ENCODE measurements around the gene ZNF565. TPM values are rescaled to one million over a fixed set of nuclear protein-coding genes. Genes with fewer than 3 reads are reported as not detected.
A peak's percentile ranks its signal among the peaks of the same experiment; 100 is the strongest.
"Not testable (repeated sequence)": the region's sequence is repeated elsewhere in the genome, so short reads cannot be mapped to it uniquely, and the experiment has no call there.

Gene ZNF565
- total RNA-seq, 2 experiments from 2014 or later: 1.7 to 2.1 TPM

DNA sequence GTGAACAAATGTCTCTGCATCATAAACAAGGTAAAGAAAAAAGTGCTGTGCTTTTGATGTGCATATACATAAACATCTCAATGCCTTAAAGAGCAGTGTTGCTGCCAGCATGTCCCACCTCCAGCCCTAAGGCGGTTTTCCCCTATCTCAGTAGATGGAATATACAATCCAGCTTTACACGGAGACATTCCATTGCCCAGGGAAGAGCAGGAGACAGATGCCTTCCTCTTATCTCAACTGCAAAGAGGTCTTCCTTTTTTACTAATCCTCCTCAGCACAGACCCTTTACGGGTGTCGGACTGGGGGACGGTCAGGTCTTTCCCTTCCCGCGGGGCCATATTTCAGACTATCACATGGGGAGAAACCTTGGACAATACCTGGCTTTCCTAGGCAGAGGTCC is 19.2 kb upstream of the ZNF565 start:
- DNase-seq, H3K27me3 Mint-ChIP-seq, H3K4me1 Mint-ChIP-seq, H3K4me3 Mint-ChIP-seq, H3K27ac Mint-ChIP-seq: not testable (repeated sequence)
- H3K9me3 Mint-ChIP-seq: peaks cover 60% of the 10 kb centered on the region
- peaks cover 96% of the 10 kb centered on the region for H3K36me3 Mint-ChIP-seq

DNA sequence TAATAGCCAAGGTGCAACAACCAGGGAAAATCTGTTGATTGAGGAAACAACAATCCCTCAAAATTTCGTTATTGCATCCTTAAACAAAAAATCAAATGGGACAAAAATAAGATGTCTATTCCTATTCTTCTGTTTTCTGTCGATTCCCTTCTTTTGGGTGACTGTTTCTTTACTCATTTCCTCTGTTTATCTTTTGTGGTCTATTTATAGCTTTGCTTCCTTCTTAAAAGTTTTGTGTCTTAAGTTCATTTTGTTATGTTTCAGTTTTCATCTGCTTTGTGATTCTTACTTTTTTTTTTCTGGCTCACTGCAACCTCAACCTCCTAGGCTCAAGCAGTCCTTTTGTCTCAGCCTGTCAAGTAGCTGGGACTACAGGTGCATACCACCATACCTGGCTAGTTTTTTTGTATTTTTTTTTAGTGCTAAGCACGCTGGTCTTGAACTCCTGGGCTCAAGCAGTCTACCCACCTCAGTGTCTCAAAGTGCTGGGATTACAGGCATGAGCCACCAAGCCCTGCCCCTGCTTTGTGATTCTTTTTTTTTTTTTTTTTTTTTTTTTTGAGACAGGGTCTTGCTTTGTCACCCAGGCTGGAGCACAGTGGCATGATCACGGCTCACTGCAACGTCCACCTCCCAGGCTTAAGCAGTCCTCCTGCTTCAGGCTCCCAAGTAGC is 10.9 kb upstream of the ZNF565 start:
- Mint-ChIP-seq H3K9me3 (peaks cover 28% of the 10 kb centered on the region), H3K36me3 (peaks cover 88% of the 10 kb centered on the region), H3K27ac (peak overlapping the region; percentile 57), H3K4me1 (peaks cover 29% of the 10 kb centered on the region), H3K27me3 (no peaks in the 10 kb centered on the region), H3K4me3 (no peak overlapping the region)
- no peak for DNase-seq

DNA sequence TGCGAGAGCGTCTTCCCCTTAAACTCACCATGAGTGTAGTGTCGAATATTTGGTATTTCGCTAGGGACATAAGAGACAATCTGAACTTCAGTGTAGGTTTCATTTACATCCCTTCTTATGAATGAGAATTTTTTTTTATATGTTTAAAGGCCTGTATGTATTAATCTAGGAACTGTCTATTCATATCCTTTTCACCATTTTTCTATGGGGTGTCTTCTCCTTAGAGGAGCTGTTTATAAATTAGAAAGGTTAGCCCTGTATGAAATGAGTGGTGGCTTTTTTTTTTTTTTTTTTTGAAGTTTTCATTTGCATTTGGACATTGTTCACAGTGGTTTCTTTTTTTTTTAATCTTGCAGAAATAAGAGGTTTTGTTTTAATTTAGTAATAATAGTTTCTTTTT is 8.0 kb upstream of the ZNF565 start:
- Mint-ChIP-seq H3K36me3 (peaks cover 73% of the 10 kb centered on the region), H3K4me1 (peaks cover 41% of the 10 kb centered on the region)

DNA sequence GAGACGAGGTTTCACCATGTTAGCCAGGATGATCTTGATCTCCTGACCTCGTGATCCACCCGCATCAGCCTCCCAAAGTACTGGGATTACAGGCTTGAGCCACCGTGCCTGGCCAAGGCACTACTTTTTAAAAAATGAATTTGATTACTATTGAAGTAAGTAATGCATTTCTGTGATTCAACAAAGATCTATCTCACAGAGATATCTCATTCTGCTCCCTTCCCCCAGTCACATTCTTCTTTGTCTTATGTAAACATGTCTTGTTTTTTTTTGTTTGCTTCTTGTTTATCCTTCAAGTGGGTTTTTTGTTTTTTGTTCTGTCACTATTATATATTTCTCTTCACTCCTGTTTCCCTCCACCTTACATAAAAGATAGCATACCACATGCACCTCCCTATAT is 7.0 kb upstream of the ZNF565 start:
- Mint-ChIP-seq H3K4me3 (no peak overlapping the region), H3K27me3 (no peaks in the 10 kb centered on the region), H3K9me3 (peaks cover 16% of the 10 kb centered on the region), H3K4me1 (peaks cover 47% of the 10 kb centered on the region), H3K27ac (no peak overlapping the region), H3K36me3 (peaks cover 73% of the 10 kb centered on the region)
- DNase-seq: no peak

More for the DNA sequence above, 8.0 kb upstream of the ZNF565 start:
- no peak overlapping the region for H3K27ac Mint-ChIP-seq
- no peak overlapping the region for H3K4me3 Mint-ChIP-seq
- H3K27me3 Mint-ChIP-seq: no peaks in the 10 kb centered on the region
- DNase-seq: no peak
- peaks cover 16% of the 10 kb centered on the region for H3K9me3 Mint-ChIP-seq

DNA sequence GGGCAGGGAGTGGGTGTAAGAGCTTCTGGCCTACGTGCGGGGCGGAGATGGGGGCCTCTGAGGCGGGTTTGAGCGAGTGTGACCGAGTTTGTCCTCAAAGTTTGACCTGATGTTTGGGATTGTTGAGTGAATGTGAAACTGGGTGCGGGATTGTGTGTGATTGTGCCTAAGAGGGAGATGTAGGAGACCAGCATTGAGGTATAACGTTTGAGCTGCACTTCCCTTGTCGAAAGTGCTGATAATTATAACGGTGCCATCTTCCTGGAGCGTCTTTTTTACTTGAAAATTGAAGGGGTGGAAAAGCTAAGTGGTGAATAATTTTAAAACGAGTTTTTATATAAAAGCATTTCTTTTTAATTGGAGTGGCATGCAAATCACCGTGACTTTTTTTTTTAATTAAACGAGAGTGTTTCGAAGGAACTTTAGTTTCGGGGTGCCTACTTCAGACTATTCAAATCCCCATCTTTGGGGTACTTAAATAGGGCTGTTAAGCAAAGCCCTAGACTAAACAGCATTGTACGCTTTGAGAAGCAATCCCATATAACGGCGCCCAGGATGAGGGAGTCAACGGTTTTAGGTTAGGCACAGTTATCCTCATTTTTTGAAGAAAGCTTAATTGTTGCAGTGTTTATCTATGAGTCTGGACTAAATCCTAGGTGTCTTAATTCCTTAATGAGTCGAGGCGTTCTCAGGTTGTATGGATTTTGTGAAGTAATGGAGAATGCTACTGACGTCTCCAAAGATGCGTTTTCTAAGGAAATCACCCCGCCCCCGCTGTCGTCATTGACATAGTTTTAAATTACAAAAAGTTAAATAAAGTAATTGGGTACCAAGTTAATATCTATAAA is 1.0 kb upstream of the ZNF565 start:
- Mint-ChIP-seq H3K4me3 (no peak overlapping the region), H3K36me3 (peaks cover 22% of the 10 kb centered on the region), H3K9me3 (peaks cover 3% of the 10 kb centered on the region), H3K27ac (no peak overlapping the region), H3K4me1 (peaks cover 20% of the 10 kb centered on the region), H3K27me3 (no peaks in the 10 kb centered on the region)
- peak; percentile 7 for DNase-seq

DNA sequence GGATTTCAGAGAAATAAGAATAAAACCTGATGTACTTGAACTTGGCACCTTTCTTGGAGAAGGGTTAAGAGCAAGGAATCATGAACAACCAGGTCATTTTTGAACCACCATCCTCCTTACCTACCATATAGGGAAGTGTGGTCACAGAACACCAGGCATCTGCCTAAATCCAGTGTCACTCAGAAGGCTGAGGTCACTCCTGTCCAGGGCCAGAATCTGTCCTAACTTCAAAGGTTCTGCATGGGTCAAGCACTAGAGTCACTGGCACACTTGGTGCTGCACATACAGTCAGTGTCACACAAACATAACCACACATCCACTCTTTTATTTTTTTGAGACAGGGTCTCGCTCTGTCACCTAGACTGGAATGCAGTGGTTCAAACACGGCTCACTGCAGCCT is 1.6 kb downstream of the ZNF565 start:
- Mint-ChIP-seq H3K4me3 (no peak overlapping the region), H3K27me3 (no peaks in the 10 kb centered on the region), H3K9me3 (no peaks in the 10 kb centered on the region), H3K4me1 (peaks cover 7% of the 10 kb centered on the region), H3K36me3 (peaks cover 10% of the 10 kb centered on the region), H3K27ac (no peak overlapping the region)
- no peak for DNase-seq

DNA sequence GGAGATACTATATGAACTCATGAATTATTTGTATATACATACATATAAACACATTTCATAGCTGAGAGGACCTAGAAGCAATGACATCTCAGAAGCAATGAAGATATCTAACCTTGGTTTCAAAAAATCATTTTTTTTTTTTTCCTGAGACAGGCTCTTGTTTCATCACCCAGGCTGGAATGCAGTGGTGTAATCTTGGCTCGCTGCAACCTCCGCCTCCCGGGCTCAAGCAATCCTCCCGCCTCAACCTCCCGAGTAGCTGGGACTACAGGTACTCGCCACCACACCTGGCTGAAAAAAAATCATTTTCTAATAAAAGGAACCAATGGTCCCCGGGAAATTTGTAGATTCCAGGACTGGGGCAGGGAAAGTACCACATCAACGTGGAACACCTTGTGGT is 4.0 kb downstream of the ZNF565 start:
- Mint-ChIP-seq H3K4me3 (no peak overlapping the region), H3K27me3 (no peaks in the 10 kb centered on the region), H3K36me3 (no peaks in the 10 kb centered on the region), H3K4me1 (no peaks in the 10 kb centered on the region), H3K27ac (no peak overlapping the region), H3K9me3 (no peaks in the 10 kb centered on the region)
- no peak for DNase-seq

DNA sequence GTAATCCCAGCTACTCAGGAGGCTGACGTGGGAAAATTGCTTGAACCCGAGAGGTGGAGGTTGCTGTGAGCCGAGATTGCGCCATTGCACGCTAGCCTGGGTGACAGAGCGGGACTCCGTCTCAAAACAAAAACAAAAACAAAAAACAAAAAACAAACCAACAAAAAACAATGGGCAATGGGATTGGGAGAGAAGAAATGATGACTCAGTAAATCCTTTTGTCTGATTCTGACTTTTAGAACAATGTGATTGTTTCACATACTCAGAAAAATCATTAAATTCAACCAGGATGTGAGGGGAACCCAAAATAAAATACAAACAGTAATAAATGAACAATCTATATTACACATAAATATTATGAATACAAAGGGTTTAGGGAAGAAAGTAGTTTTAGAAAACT is 5.1 kb downstream of the ZNF565 start:
- no peak overlapping the region for H3K4me3 Mint-ChIP-seq
- no peaks in the 10 kb centered on the region for H3K27me3 Mint-ChIP-seq

DNA sequence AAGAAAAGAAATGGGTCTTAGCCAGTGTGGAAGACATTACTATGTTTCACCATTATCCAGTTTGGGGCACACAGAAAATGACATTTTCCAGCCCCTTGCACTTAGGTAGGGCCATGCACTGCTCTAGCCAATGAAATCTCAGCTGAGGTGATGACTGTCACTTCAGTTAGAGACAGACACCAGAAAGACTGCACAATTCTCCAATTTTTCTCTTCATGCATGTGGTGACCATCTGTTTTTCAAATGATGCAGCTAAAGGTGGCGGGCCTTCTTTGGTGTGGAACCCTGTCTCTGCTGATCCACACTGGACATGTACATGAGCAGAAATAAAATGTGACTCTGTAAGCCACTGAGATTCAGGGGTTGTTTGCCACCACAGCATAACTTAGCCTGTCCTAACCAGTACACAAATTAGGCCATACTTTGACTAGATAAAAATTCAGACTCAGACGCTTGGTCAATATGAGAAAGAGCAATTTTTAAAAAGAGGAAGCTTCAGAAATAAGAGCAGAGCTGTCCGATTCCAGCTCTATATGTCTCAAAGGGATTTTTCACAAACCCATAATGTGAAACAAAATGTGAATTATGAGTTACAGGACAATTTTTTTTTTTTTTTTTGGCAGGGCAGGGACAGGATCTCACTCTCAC is 6.7 kb downstream of the ZNF565 start:
- Mint-ChIP-seq H3K36me3 (no peaks in the 10 kb centered on the region), H3K4me3 (no peak overlapping the region), H3K9me3 (no peaks in the 10 kb centered on the region), H3K4me1 (no peaks in the 10 kb centered on the region), H3K27ac (no peak overlapping the region), H3K27me3 (no peaks in the 10 kb centered on the region)
- DNase-seq: no peak

More for the DNA sequence above, 5.1 kb downstream of the ZNF565 start:
- Mint-ChIP-seq H3K36me3 (no peaks in the 10 kb centered on the region), H3K9me3 (no peaks in the 10 kb centered on the region), H3K27ac (no peak overlapping the region), H3K4me1 (no peaks in the 10 kb centered on the region)
- no peak for DNase-seq

DNA sequence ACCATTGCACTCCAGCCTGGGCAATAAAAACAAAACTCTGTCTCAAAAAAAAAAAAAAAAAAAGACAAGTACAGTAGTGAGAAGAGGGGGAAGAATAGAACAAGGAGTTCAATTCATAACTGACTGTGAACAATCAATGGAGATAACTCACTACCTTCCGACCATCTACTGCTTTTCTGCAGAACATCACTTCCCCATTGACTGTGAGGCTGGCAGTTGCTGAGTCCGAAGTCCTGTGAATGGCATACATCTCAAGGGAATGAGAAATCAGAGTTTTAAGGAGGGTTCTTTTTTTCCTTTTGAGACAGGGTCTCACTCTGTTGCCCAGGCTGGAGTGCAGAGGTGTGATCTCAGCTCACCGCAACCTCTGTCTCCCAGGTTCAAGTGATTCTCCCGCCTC is 11.2 kb downstream of the ZNF565 start:
- Mint-ChIP-seq H3K4me3 (no peak overlapping the region), H3K9me3 (no peaks in the 10 kb centered on the region), H3K27ac (no peak overlapping the region), H3K27me3 (no peaks in the 10 kb centered on the region), H3K36me3 (no peaks in the 10 kb centered on the region), H3K4me1 (no peaks in the 10 kb centered on the region)
- no peak for DNase-seq

DNA sequence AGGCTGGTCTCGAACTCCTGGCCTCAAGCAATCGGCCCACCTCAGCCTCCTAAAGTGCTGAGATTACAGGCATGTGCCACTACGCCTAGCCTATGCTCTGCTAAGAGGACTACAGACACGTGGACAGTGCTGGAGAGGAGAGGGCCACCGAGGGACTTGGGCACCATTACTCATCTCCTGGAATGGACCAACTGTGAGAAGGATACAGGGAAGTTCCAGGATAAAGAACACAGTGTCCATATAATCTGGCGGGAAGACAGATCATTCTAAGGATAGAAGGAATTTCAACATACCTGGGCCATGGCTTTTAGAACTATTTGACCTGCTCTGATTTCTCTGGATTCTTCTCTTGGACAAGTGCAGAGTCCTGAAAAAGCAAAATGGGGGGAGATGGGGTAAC is 12.8 kb downstream of the ZNF565 start:
- no peaks in the 10 kb centered on the region for H3K36me3 Mint-ChIP-seq
- H3K9me3 Mint-ChIP-seq: no peaks in the 10 kb centered on the region
- H3K27me3 Mint-ChIP-seq: no peaks in the 10 kb centered on the region
- DNase-seq: no peak
- no peak overlapping the region for H3K27ac Mint-ChIP-seq
- no peak overlapping the region for H3K4me3 Mint-ChIP-seq
- H3K4me1 Mint-ChIP-seq: no peaks in the 10 kb centered on the region

DNA sequence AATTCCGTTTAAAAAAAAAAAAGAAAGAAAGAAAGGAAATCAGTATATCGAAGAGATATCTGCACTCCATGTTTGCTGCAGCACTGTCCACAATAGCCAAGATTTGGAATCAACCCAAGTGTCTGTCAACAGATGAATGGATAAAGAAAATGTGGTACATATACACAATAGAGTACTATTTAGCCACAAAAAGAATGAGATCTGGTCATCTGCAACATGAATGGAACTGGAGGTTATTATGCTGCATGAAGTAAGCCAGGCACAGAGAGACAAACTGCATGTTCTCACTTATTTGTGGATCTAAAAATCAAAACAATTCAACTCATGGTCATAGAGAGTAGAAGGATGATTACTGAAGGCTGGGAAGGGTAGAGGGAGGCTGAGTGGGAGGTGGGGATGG is 16.3 kb downstream of the ZNF565 start:
- Mint-ChIP-seq H3K4me3 (no peak overlapping the region), H3K27me3 (no peaks in the 10 kb centered on the region), H3K36me3 (no peaks in the 10 kb centered on the region), H3K9me3 (no peaks in the 10 kb centered on the region), H3K4me1 (no peaks in the 10 kb centered on the region), H3K27ac (no peak overlapping the region)
- DNase-seq: no peak

DNA sequence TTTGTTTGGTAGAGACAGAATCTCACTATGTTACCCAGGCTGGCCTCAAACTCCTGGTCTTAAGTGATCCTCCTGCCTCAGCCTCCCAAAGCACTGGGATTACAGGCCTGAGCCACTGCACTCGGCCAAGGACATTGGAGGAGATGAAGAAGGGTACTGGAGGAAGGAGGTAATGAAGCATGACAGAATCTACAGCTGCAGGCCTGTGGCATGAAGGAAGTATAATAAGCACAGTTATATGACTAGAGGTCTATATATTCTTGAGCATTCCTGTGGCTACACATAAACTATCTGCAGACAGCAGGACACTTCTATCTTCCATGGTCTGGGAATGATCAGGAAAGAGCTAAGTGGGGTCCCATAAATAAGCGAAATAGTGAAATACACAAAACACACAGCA is 18.2 kb downstream of the ZNF565 start:
- Mint-ChIP-seq H3K4me3 (no peak overlapping the region), H3K9me3 (no peaks in the 10 kb centered on the region), H3K27ac (no peak overlapping the region), H3K27me3 (no peaks in the 10 kb centered on the region), H3K4me1 (no peaks in the 10 kb centered on the region), H3K36me3 (no peaks in the 10 kb centered on the region)
- no peak for DNase-seq

DNA sequence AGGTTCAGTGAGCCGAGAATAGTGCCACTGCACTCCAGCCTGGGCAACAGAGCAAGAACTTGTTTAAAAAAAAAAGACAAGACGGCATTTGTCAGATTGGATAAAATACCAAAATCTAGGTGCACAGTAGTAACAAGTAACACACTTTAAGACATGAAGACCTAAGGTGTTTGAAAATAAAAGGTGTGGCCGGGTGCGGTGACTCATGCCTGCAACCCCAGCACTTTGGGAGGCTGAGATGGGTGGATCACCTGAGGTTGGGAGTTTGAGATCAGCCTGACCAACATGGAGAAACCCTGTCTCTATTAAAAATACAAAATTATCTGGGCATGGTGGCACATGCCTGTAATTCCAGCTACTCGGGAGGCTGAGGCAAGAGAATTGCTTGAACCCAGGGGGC is 27.7 kb downstream of the ZNF565 start:
- not testable (repeated sequence) for H3K9me3 Mint-ChIP-seq, H3K4me1 Mint-ChIP-seq, H3K36me3 Mint-ChIP-seq, H3K27me3 Mint-ChIP-seq, DNase-seq, H3K4me3 Mint-ChIP-seq, H3K27ac Mint-ChIP-seq

DNA sequence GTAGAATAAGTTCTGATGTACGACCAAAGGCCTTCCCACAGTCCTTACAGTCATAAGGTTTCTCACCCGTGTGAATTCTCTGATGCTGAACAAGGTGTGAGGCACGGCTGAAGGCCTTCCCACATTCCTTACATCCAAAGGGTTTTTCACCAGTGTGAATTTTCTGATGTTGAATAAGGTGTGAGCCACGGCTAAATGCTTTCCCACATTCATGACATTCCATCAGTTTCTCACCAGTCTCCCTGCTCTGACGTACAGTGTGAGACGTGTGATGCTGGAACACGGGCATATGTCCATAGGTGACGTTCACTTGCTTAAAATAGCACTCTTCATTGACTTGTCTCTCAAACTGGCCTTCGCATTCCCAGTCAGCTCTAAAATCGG is 31.2 kb downstream of the ZNF565 start:
- Mint-ChIP-seq H3K4me3 (no peak overlapping the region), H3K27me3 (no peaks in the 10 kb centered on the region), H3K9me3 (no peaks in the 10 kb centered on the region), H3K36me3 (peaks cover 3% of the 10 kb centered on the region), H3K4me1 (no peaks in the 10 kb centered on the region), H3K27ac (no peak overlapping the region)
- DNase-seq: no peak

Measured in activated naive CD8-positive, alpha-beta T cell treated with anti-CD3 and anti-CD28 coated beads for 36 hours (primary cell).